HG02852 (cell line): ENCODE results near the gene CCDC158.
"Not testable (repeated sequence)": the region's sequence is repeated elsewhere in the genome, so short reads cannot be mapped to it uniquely, and the experiment has no call there.

Experiments
- ATAC-seq: cut with Tn5 transposase; IDR thresholded peaks from one replicate; pipeline ENCODE4 v1.9.1; 2021; ENCODE audit warnings: mild to moderate bottlenecking, moderate library complexity; ENCODE audit not compliant: unreplicated experiment

The CCDC158 gene

GRCh38 chr4:76282941-76283689, 137.8 kb downstream of the CCDC158 start:
- ATAC-seq = no peak

- ATAC-seq = not testable (repeated sequence)
Observed at GRCh38 chr4:76281594-76281993, 139.3 kb downstream of the CCDC158 start.

- no peak for ATAC-seq
Observed at GRCh38 chr4:76280488-76281441, 140.2 kb downstream of the CCDC158 start.

GRCh38 chr4:76279462-76279861, 141.5 kb downstream of the CCDC158 start:
- ATAC-seq = no peak

- ATAC-seq = no peak
Observed at GRCh38 chr4:76278583-76278982, 142.4 kb downstream of the CCDC158 start.

- ATAC-seq = no peak
Observed at GRCh38 chr4:76277667-76278066, 143.3 kb downstream of the CCDC158 start.

DNA sequence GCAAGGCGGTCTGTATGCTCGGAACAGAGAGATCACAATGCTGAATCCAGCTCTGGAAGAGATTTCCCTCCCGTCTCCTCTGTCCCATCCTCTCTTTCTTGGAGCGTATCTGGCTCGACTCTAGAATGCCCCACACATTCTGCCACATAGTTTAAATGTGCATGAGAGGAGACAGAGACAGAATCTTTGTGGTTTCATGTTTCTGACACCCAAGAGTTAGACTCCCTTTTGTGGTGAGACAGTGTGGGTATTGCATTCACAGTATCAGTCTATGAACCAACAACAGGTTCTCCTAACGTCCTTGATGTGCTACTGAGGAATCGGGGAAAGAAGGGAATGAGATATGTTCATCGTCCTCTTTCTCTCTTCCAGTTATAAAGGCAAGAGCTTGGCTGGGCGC, 144.1 kb downstream of the CCDC158 start:
- ATAC-seq = no peak

DNA sequence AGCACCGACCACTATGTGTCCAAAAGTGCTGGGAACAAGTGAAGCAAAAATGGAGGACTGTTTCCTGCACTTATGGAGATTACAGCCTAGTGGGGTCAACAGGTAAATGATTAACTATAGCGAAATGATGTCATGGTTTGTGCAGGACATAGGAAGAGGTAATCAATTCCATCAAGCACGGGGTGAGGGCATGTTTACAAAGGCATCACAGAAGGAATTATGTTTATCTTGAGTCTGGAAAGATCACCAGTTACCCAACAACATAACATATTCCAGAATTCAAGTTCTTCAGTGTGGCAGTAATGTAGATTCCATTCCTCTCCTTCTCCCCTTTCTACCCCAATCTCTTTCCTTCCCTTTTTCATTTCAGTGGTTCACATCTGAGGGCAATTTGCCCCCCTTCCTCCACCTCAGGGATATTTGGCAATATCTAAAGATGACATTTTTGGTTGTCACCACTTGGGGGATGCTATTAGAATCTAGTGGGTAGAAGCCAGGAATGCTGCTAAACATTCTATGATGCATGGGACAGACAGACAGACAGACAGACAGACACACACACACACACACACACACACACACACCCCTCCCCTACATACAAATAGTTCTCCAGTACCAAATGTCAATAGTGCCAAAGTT, 145.3 kb downstream of the CCDC158 start:
- ATAC-seq = no peak

GRCh38 chr4:76272999-76273398, 147.9 kb downstream of the CCDC158 start:
- no peak for ATAC-seq

DNA sequence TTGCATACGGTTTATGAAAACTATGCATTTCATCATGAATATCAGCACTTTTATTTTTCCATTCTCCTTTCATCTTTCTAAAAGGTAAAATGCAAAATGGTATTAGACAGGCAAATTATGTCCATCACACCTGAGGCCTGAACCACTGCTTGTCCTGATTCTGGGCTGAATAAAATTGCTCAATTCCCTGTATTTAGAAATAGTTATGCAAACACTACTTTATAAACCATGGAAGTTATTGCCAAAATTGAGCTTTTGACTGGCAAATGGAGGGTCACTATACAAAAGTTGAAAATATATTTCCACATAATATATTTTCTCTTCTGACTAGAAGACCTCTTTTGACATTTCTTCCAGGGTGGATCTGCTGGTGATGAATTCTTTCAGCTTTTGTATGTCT, 148.4 kb downstream of the CCDC158 start:
- no peak for ATAC-seq

DNA sequence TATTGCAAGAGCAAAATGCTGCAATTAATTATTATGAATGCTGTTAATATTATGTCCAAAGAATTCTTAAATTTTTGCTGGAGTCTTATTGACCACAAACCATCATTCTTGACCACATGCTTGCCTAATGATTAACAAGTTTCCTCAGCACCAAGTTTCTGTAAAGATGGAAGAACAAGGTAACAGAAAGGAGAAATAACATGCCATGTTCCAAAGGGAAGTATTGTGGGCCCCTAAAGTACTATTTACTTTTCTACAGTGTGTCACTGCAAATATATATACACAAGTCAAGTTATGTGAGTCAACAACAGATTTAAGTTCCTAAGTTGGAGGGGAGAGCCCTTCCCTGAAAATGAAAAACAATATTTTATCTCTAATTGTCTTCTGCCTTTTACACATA, 148.9 kb downstream of the CCDC158 start:
- no peak for ATAC-seq

- ATAC-seq = no peak
Observed at GRCh38 chr4:76271248-76271647, 149.7 kb downstream of the CCDC158 start.

GRCh38 chr4:76270244-76271175, 150.4 kb downstream of the CCDC158 start:
- ATAC-seq = no peak

DNA sequence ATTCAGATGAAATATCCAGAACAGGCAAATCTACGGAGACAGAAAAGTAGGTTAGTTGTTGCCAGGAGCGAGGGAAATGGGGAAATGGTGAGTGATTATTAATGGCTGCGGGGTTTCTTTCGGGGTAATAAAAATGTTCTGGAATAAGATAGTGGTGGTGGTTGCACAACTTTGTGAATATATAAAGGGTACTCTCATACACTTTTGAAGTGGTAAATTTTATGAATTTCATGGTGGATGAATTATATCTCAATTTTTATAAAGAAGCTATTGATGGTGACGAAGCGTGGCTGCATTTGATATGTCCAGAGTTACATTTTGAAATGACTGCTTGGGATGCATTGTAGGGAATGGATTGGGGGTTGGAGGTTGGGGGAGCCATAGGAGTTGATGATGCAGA, 153.1 kb downstream of the CCDC158 start:
- ATAC-seq = no peak

GRCh38 chr4:76266627-76267026, 154.3 kb downstream of the CCDC158 start:
- no peak for ATAC-seq

DNA sequence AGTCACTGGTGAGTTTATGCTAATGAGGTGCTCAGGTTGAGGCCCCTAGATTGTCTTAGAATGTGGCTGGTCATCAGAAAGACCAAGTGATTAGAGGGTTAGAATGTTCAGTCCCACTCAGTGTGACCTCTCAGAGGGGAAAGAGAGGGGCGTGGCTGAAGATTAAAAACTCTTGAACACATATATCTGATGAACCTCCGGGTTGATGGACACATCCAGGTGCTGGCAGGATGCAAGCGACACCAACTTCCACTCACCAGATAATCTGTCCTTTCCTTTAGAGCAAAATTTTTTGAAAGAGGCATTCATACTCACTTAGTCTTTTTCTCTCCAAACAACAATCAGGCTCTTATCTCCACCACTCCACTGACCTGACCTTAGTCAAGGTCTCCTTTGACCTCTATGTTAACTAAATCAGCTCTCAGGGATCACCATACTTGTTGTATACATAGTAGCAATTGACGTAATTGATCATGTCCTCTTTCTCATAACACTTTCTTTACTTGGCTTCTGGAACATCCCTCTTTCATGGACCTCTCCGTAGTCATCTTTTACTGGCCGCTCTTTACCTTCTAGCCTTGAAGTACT, 155.2 kb downstream of the CCDC158 start:
- no peak for ATAC-seq
